Esophagus muscularis mucosa (tissue), 4 donors: ENCODE data around the gene PGA4. TPM values are rescaled to one million over a fixed set of nuclear protein-coding genes. Genes with fewer than 3 reads are reported as not detected.

ENCODE experiments used
- DNase-seq: peaks from one replicate; pipeline ENCODE4 v3.0.0-alpha.2; 2017; ENCODE audit errors: extremely low spot score
- H3K27ac ChIP-seq, 4 donors: fragments of 200-600 bp; sonication (generic); replicated peaks in 1 of 4; 1 replicate in 3 of 4; 2 replicates in 1 of 4; pipeline ENCODE4 v1.5.1; 2016 to 2019; ENCODE audit warnings: mild to moderate bottlenecking in 1 of 4
- H3K27me3 ChIP-seq, 4 donors: fragments of 200-600 bp; sonication (generic); one replicate each; pipeline versions ENCODE4 v1.5.1 to v1.6.0; 2016 to 2019
- H3K36me3 ChIP-seq, 4 donors: fragments of 200-600 bp; sonication (generic); one replicate each; pipeline ENCODE4 v1.5.1; 2016 to 2019
- H3K4me1 ChIP-seq, 4 donors: fragments of 200-600 bp; sonication (generic); one replicate each; pipeline ENCODE4 v1.5.1; 2016 to 2019
- H3K4me3 ChIP-seq, 4 donors: fragments of 200-600 bp; sonication (generic); 1 replicate in 2 of 4; 2 replicates in 2 of 4; pipeline ENCODE4 v1.5.1; 2016 to 2019; ENCODE audit warnings: mild to moderate bottlenecking in 4 of 4, moderate library complexity in 1 of 4
- H3K9me3 ChIP-seq, 4 donors: fragments of 200-600 bp; sonication (generic); 1 replicate in 3 of 4; 2 replicates in 1 of 4; pipeline ENCODE4 v1.5.1; 2016 to 2019
- CTCF ChIP-seq, 3 experiments: fragments of 200-600 bp in 2 of 3; fragments of 450-650 bp in 1 of 3; sonication (generic) in 2 of 3; IDR thresholded peaks; one replicate each; pipeline ENCODE4 v1.5.1; 2017 to 2019; ENCODE audit warnings: antibody characterized with exemption in 3 of 3, mild to moderate bottlenecking in 2 of 3, moderate library complexity in 1 of 3
- EP300 ChIP-seq: sonication (generic); formaldehyde crosslinking; IDR thresholded peaks from one replicate; pipeline ENCODE4 v1.6.1; 2017; ENCODE audit warnings: antibody characterized with exemption
- POLR2A ChIP-seq: fragments of 450-650 bp; IDR thresholded peaks from one replicate; pipeline ENCODE4 v1.6.1; 2017; ENCODE audit warnings: antibody characterized with exemption, moderate library complexity, mild to moderate bottlenecking, low read depth
- POLR2AphosphoS5 ChIP-seq, 2 donors: sonication (generic); formaldehyde crosslinking; IDR thresholded peaks; one replicate each; pipeline ENCODE4 v1.6.1; 2017; ENCODE audit warnings: antibody characterized with exemption in 2 of 2
- WGBS: methylation state at CpG from one replicate; pipeline ENCODE4 v1.1.5; 2018; 5-methylcytosine and 5-hydroxymethylcytosine counted together
- intact Hi-C: fragments of 100-400 bp; cut with DNase I; formaldehyde crosslinking; loops from one replicate; pipeline ENCODE4 v1.15.1; 2023
- total RNA-seq, 4 donors: library from RNA; depleted of rRNA; stranded (reverse); fragments of >200 nt; gene quantifications; one replicate each; pipeline versions ENCODE4 v1.1.0 to v1.2.1, GENCODE V29; 2016

The PGA4 gene
- total RNA-seq, 4 donors from 2014 or later = 1.1 to 2.2 TPM; not detected in 2

GRCh38 chr11:61274084-61274483 is 51.9 kb downstream of the PGA4 start:
- Histone ChIP-seq H3K27ac (no peak overlapping the region), H3K4me3 (no peak overlapping the region), H3K27me3 (peaks cover 0 to 4% (median 0%) of the 10 kb centered on the region in 4 donors), H3K9me3 (no peaks in the 10 kb centered on the region), H3K4me1 (no peaks in the 10 kb centered on the region), H3K36me3 (no peaks in the 10 kb centered on the region)
- DNase-seq = no peak
- intact Hi-C loops = no loop called here
- WGBS = 92% methylated on average over 4 of the region's 4 CpGs
- TF ChIP-seq CTCF (IDR thresholded peaks at IDR 0.05) (no peak), POLR2AphosphoS5 (IDR thresholded peaks at IDR 0.05) (no peak), POLR2A (no peak), EP300 (no peak)

GRCh38 chr11:61275191-61275590 is 53.0 kb downstream of the PGA4 start:
- Histone ChIP-seq H3K4me3 (no peak overlapping the region), H3K36me3 (no peaks in the 10 kb centered on the region), H3K9me3 (no peaks in the 10 kb centered on the region), H3K4me1 (no peaks in the 10 kb centered on the region), H3K27me3 (peaks cover 0 to 4% (median 0%) of the 10 kb centered on the region in 4 donors), H3K27ac (no peak overlapping the region)
- intact Hi-C loops = no loop called here
- TF ChIP-seq EP300 (no peak), CTCF (IDR thresholded peaks at IDR 0.05) (no peak), POLR2A (no peak), POLR2AphosphoS5 (IDR thresholded peaks at IDR 0.05) (no peak)
- no peak for DNase-seq
- 87% methylated on average over 4 of the region's 4 CpGs for WGBS

- Histone ChIP-seq H3K9me3 (no peaks in the 10 kb centered on the region), H3K4me3 (no peak overlapping the region), H3K27ac (no peak overlapping the region), H3K4me1 (peaks cover 0 to 12% (median 10%) of the 10 kb centered on the region in 4 donors), H3K36me3 (no peaks in the 10 kb centered on the region), H3K27me3 (peaks cover 0 to 13% (median 0%) of the 10 kb centered on the region in 4 donors)
- no peak for DNase-seq
- WGBS = 84% methylated on average over 14 of the region's 14 CpGs
- intact Hi-C loops = no loop called here
- no peak for TF ChIP-seq POLR2A
- no peak for TF ChIP-seq EP300
Measured at GRCh38 chr11:61277186-61278000, 55.2 kb downstream of the PGA4 start.

- H3K4me3 ChIP-seq = no peak overlapping the region
- no peak for TF ChIP-seq CTCF (IDR thresholded peaks at IDR 0.05)
- no peak for TF ChIP-seq EP300
- no peak for TF ChIP-seq POLR2AphosphoS5 (IDR thresholded peaks at IDR 0.05)
- TF ChIP-seq POLR2A = no peak
- no peaks in the 10 kb centered on the region for H3K36me3 ChIP-seq
- 67% methylated on average over 10 of the region's 10 CpGs for WGBS
- DNase-seq = no peak
- intact Hi-C loops = no loop called here
- H3K27me3 ChIP-seq = peaks cover 0 to 11% (median 0%) of the 10 kb centered on the region in 4 donors
- H3K9me3 ChIP-seq = no peaks in the 10 kb centered on the region
- H3K27ac ChIP-seq = no peak overlapping the region
- peaks cover 0 to 12% (median 10%) of the 10 kb centered on the region in 4 donors for H3K4me1 ChIP-seq
Measured at GRCh38 chr11:61278001-61278470, 55.9 kb downstream of the PGA4 start.

- H3K27me3 ChIP-seq = peaks cover 0 to 8% (median 0%) of the 10 kb centered on the region in 4 donors
- no peak overlapping the region for H3K27ac ChIP-seq
- no peaks in the 10 kb centered on the region for H3K36me3 ChIP-seq
- no peak for DNase-seq
- H3K4me3 ChIP-seq = no peak overlapping the region
- intact Hi-C loops = no loop called here
- no peaks in the 10 kb centered on the region for H3K9me3 ChIP-seq
- 85% methylated on average over 12 of the region's 12 CpGs for WGBS
- TF ChIP-seq EP300 (no peak), CTCF (IDR thresholded peaks at IDR 0.05) (no peak), POLR2AphosphoS5 (IDR thresholded peaks at IDR 0.05) (no peak), POLR2A (no peak)
- H3K4me1 ChIP-seq = peaks cover 0 to 12% (median 10%) of the 10 kb centered on the region in 4 donors
Measured at GRCh38 chr11:61279934-61280659, 58.0 kb downstream of the PGA4 start.
